T-helper 9 cell (primary cell): ENCODE results near the gene ETV6.

Experiments
- DNase-seq: peaks from one replicate; pipeline ENCODE4 v3.0.0-alpha.2; 2020

Gene ETV6

DNA sequence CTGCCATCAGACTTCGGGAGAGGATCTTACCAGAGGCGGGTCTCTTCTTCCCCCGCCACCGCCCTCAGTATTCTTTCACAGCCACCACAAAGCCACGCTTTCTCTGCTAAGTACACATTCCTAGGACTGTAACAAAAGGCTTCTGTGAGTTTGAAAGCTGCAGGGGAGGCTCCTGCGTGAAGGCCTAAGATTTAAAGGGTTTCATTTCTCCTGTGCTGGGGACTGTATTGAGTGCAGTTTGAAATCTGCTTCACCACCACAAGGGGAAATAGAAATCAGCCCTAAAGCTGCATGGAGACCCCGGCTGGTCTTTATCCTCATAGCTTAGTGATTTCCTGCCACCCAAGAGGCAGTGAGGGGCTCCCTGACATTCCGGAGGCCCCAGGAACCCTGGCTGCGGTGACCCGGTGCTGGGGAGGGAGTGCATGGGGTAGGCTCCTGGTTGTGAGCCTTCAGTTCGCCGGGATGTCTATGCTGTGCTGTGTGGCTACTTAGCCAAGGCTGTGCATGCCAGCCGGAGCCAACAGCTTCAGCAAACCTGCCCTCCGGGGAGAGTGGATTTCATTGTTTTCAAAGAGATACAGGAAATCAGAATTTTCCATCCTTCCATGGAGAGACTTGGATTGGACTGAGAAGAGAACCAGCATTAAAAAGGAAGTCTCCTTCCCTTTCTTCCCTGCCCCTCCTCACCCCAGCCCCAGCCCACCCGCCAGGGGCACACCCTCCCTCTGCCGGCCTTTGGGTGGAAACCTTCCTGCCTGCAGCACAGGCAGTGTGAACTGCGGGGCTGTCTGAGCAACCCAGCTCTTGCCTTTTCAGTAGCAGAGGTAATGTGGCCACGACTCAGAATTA lies 163.3 kb downstream of the ETV6 start:
- no peak for DNase-seq

- no peak for DNase-seq
Observed at GRCh38 chr12:11813438-11813813, 164.0 kb downstream of the ETV6 start.

GRCh38 chr12:11814374-11814773 lies 164.9 kb downstream of the ETV6 start:
- DNase-seq: no peak

DNA sequence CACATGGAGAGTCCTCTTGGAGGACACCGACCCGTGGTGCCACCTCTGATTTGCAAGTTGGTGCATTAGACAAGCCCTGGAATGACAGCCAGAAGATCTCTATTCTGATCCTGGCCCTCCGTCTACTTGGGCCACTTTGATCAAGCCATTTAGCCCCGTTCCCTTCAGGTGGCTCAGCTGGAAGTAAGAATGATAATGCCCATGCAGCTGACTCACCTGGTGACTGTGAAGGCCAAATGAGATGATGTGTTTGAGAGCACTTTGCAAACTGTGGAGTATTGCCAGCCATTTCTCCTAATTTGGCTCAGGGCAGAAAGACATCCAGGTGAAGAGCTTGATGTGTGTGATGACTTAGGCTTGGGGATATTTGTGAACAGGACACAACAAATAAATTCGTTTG lies 165.9 kb downstream of the ETV6 start:
- no peak for DNase-seq

DNA sequence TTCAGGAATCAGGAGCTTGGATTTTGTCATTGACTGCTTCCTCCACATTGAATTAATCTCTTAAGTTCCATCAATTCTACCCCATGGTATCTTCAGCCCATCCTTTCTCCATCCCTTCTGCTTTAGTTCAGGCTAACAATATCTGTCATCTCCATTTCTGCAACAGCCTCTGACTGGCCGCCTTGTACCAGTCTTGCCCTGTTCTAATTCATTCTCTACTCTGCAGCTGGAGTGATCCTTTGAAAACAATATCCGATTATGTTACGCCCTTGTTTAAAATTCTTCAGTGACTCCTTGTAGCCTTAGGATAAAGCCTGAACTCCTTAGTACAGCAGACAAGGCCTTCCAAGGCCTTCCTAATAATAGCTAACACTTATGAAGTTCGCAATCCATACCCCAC lies 170.2 kb downstream of the ETV6 start:
- DNase-seq: no peak

- no peak for DNase-seq
Observed at GRCh38 chr12:11820476-11820875, 171.0 kb downstream of the ETV6 start.

DNA sequence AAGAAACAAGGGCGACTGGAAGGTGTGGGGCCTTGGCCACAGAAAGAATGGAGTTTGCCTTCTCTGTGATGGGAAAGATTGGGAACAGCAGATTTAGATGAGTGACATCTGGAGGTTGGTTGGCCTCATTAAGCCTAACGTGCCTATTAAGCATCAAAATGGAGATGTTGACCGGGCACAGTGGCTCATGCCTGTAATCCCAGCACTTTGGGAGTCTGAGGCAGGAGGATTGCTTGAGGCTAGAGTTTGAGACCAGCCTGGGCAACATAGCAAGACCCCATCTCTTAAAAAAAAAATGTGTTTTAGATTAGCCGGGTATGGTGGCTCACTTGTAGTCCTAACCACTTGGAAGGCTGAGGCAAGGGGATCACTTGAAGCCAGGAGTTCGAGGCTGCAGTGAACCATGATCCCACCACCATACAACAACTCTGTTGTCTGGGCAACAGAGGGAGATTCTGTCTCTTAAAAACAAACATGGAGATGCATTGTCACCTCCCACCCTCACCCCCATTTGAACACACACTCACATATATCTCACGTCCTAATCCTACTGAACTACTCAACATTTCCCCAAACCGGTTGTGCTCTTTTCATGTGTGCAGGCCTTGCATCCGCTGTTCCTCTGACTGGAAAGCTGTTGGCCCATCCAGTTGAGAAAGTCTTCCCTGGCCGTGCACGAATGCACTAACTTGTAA lies 172.1 kb downstream of the ETV6 start:
- DNase-seq: no peak

DNA sequence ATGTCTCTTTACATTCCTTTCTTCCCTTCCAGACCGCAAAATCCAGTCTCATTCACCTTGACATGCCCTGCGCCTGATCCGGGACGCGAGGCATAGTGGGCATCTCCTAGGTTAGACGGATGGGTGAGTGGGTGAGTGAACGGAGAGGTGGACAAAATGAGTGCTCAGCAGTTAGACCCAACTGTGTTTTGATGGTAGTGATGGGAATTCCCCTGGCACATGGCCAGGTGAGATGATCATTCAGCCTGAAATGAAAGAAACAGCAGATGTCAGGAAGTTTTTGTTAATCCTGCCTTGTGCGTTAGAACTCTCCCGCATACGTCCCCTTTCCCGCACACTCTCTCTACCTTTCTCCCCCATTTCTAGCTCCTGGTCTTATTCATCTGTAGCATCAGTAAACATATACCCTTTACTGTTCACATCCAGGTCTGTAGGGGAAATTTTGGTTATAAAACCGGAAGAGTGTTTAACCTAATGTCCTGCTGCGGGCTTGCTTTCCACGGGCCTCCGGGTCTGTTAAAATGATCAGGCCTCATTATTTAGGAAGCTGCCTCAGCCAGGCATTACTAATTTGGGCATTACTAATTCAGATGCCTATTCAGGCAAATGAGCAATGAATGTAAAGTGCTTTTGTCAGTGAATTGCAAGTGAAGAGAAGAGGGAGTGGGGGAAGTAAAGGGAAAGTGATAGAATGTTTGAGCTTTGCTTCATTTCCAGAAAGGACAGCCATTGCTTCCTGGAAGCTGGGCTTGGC lies 172.8 kb downstream of the ETV6 start:
- peak; percentile 42 for DNase-seq

DNA sequence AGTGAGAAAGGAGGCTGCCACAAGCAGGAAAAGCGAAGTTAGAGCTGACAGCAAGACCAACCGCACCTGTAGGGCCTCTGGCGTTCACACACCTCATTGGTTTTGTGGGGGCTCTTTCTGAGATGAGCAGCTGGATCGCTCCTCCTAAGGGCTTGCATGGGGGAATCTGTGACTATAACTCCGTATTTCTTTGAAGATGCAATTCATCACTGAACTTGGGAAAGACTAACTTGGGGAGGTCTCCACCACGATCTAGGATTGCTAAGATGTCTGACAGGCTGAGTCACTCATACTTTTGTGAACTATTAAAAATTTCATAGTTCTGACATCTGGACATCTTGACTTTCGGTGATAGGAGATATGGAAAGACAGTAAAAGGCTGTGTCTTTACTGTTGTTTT lies 173.6 kb downstream of the ETV6 start:
- no peak for DNase-seq

- no peak for DNase-seq
Observed at GRCh38 chr12:11823593-11823992, 174.1 kb downstream of the ETV6 start.

- no peak for DNase-seq
Observed at GRCh38 chr12:11824069-11824468, 174.6 kb downstream of the ETV6 start.

DNA sequence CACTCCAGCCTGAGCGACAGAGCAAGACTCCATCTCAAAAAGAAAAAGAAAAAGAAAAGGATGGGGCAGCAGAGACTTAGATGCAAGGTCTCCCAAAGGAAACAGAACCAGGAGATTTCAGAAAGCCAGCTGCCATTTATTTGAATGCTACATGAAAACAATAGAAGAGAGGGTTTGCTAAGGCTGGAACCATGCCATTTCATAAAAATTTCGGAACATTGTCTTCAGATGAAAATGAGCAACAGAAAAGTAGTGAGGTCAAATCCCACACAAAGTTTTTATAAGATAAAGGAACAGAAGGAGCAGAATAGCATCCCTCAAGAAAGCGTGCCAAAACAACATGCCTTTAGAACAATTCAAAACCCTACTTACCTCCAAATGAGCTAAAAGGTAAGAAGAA lies 175.3 kb downstream of the ETV6 start:
- DNase-seq: no peak

- no peak for DNase-seq
Observed at GRCh38 chr12:11825278-11825677, 175.8 kb downstream of the ETV6 start.

DNA sequence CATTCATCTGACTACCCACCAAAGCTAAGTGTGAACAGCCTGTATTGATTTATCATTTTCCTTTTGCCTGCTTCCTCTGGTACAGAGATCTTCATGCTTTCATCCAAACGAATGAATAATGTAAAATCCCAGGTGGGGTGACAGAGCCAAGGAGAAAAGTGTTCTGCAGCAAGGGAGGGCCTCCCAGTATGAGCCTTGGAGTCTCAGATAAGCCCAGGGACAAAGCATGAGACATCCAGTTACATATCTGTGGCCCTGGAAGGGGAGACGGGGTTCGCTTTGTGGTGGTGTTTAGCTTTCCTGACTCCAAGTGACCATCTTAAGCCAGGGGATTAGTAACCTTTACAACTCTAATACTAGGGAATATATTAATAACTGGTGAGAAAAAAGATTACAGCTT lies 177.1 kb downstream of the ETV6 start:
- DNase-seq: no peak

DNA sequence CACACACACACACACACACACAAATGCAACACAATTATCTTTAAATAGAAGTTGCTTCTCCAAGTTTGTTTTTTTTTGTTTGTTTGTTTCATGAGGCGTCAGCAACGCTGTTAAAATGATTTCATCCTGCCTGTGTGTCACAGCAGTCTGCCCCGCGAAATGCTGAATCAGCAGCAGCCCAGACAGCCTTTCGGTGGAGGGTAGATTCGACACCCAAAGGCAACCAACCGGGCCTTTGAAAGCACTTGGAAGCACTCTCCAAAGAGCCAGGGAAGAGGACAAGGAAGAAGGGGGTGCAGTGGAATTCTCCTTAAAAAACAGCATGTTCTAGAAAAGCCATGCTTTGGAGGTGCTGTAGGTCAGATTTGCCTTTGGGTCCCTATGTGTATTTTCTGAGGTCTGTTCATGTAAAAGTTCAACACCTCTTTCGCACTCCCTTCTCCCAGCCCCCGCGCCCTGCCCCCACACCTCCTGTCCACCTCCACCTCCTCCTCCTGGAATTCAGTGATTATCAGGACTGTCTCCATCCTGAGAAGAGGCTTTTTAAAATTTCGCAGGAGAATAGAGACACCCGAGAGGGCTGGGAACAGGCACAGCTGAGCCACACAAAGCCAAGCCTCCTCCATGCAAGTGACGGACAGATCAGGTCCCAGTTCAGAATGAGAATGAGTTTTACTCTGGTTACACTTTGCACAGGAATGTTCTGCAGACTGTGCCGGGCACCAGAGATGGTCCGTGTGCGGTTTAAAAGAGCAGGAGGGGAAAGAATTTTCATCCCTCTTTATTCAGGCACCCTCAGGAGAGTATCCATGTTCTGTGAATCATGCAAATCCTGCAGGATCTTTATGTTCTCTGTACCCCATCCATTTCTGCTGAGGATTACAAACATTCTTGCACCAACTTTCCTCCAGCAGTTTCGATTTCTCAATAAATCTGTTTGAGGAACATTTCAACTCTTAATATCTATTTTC lies 177.9 kb downstream of the ETV6 start:
- DNase-seq: no peak

DNA sequence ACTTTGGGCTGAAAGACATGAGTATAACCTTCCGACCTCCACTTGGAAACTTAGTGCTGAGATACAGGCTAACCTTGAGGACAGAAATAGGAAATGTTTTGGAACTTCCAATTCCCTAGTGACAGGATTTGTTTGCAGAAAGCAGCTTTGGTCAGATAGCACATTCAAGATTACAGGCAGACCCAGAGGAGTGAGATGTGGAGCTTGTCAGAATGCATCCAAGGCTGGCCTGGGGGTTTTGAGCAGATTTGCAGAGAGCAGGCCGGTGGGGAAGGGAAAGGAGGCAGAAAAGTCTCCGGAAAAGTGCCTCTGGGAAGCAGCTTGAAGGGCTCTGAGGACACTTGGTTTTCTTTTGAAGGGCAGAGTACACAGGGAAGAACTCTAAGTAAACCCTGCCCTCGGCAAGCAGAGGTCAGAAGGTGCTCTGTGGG lies 180.3 kb downstream of the ETV6 start:
- DNase-seq: no peak

DNA sequence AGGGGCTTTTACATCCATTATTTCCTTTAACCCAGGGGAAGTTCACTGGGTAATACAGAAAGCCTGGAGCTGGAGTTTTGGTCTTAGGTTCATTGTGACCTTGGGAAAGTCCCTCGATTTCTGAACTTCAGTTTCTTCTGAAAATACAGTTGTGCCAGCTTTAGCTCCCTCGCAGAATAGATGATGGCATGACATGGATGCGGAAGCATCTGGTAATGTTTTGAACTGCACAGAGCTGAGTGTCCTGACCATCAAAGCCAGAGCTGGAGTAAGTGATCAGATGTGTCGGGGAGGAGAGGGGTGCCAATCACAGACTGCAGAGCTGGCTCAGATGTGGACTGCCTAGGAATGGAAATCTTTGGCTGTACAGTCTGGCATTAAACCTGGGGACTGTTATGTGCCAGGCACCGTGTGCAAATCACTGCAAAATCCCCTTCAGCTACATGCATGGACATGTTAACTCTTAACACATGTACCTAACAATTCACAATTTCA lies 180.9 kb downstream of the ETV6 start:
- no peak for DNase-seq

GRCh38 chr12:11832093-11832492 lies 182.6 kb downstream of the ETV6 start:
- no peak for DNase-seq

DNA sequence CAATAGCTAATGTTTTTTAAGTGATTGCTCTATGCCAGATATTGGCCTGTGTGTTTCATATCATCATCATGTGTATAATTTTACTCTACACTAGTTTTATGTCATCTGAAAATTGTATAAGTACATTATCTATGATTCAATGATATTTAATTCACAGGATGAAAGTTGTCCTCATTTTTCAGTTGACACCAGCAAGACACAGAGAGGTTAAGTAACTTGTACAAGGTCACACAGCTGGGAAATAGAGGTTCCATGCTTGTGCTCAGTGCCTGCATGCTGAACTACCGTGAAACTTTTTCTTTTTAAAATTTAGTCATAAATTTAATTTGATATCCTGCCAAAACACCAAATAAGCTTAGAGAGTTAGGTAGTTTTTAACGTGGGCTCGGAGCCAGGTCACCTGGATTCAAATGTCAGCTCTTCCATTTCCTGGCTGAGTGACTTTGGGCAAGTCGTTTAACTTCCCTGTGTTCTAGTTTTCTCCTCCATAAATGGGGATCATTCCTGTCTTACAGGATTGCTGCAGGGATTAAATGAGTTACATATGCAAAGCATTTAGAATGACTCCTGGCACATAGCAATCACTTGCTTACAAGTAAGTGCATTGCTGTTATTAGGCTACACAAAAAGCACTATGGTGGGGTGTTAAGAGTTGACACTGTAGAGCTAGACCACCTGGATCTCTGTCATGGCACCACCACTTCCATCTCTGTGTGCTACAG lies 183.9 kb downstream of the ETV6 start:
- no peak for DNase-seq

DNA sequence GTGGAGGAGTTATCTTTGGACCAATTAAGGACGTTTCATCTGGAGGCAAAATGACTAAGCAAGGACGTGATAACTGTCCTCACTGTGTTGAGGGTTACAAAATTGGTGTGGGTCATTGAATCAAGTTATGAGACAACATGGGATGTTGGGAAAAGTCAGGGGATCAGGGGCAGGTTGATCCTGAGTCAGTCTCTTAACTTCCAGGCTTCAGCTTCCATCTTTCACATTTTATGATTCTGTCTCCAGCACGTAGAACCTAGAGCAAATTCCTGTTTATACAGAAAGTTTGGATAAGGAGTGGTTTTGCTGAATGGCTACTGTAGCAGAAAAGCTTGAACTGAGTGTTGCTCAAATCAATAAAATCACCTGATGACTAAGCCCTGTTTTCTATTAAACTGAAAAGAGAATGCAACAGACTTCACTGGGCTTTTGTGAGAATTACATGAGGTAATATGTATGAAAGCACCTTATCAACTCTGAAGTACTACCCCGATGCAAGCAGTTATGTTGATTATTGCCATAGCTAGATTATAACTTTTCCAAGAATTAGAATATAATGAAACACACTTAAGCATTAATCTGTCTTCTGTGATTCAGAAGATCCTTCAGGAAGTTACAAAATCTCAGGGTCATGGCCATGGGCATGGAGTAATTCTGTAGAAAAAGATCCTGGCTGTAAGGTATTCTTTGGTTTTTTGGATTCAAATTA lies 184.8 kb downstream of the ETV6 start:
- no peak for DNase-seq

- no peak for DNase-seq
Observed at GRCh38 chr12:11834931-11835330, 185.5 kb downstream of the ETV6 start.
